ENCODE data around the gene CRYGN.

The CRYGN gene

DNA sequence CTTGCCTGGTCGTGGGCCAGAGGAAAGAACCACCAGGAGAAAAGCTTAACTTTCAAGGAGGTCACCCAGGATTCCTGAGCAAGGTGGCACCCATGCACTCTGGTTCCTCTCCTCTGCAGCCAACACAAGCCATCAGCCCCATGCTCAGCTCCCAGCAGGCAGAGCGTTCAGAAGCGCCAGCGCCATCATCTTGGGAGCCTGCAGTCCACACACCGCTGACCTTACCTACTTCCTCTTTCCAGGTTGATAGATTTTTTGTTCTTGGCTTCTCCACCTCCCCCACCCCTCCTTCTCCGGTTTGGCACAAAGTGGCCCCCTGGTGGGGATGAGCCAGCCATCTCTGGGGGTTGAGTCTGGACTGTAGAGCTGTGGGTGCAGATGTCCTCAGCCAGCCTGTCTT, 28.4 kb downstream of the CRYGN start:
- TF ChIP-seq FOXP2 (optimal IDR thresholded peaks at IDR 0.05; ENCODE audit: borderline replicate concordance, extremely low read depth, extremely low read length, insufficient read depth), result no peak
- no peak for TF ChIP-seq SIN3A (IDR thresholded peaks at IDR 0.05; ENCODE audit: borderline replicate concordance, insufficient read depth, low read length)
- TF ChIP-seq, protein P1, sequence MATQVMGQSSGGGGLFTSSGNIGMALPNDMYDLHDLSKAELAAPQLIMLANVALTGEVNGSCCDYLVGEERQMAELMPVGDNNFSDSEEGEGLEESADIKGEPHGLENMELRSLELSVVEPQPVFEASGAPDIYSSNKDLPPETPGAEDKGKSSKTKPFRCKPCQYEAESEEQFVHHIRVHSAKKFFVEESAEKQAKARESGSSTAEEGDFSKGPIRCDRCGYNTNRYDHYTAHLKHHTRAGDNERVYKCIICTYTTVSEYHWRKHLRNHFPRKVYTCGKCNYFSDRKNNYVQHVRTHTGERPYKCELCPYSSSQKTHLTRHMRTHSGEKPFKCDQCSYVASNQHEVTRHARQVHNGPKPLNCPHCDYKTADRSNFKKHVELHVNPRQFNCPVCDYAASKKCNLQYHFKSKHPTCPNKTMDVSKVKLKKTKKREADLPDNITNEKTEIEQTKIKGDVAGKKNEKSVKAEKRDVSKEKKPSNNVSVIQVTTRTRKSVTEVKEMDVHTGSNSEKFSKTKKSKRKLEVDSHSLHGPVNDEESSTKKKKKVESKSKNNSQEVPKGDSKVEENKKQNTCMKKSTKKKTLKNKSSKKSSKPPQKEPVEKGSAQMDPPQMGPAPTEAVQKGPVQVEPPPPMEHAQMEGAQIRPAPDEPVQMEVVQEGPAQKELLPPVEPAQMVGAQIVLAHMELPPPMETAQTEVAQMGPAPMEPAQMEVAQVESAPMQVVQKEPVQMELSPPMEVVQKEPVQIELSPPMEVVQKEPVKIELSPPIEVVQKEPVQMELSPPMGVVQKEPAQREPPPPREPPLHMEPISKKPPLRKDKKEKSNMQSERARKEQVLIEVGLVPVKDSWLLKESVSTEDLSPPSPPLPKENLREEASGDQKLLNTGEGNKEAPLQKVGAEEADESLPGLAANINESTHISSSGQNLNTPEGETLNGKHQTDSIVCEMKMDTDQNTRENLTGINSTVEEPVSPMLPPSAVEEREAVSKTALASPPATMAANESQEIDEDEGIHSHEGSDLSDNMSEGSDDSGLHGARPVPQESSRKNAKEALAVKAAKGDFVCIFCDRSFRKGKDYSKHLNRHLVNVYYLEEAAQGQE (IDR thresholded peaks at IDR 0.05; ENCODE audit: insufficient read depth in 1 of 2, low read depth in 2 of 2, low read length in 2 of 2), result no peak
- no peak for TF ChIP-seq POLR2AphosphoS5 (IDR thresholded peaks at IDR 0.05; ENCODE audit: low read depth, low read length)
- TF ChIP-seq TAF1 (IDR thresholded peaks at IDR 0.05; ENCODE audit: borderline replicate concordance, insufficient read depth, low read length), result no peak

DNA sequence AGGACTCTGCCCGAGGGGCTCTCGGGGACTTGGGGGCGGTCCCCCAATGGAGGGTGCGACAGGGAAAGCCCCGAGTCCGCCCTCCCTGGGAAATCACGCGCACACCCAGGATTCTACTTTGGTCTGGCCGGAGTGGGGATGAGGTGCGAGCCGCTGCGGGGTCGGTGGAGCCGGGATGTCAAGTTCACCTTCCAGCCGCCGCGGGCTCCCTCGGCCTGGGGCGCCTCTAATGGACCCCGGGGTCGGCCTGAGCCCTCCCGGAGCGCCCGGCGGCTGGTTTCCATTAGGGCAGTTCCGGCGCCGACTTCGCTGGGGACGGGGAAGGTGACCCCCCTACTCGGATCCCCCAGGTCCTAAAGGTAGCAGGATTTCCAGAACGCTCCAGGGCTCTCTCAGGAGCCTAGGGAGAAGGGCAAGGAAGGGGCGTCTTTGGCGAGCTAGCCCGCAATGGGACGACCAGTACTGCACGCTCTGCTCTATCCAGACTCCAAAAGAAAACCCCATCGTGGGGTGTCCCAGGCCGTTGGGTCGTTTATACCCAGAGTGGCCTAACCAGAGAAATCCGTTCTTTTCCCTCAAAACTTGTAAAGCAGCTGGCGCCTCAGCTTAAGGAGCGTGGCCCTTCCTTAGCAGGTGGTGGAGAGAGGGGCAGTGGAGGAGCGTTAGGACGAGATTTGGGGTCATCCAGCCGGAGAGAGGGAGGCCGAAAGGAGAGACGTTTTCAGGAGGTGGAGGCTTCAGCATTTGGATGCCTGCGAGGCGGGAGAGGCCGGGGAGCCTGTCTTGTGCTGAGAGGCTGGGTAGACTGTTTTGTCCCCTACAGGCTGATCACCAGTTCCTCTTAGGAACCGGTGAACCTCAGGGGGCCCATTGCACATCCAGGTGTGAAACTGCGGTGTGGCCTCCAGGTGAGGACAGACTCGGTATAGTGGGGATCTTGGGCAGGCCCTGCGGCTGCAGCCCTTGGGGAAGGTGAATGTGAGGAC, 29.2 kb downstream of the CRYGN start:
- TF ChIP-seq, protein P1 (IDR thresholded peaks at IDR 0.05; ENCODE audit: insufficient read depth in 1 of 2, low read depth in 2 of 2, low read length in 2 of 2), result no peak
- TF ChIP-seq POLR2AphosphoS5 (IDR thresholded peaks at IDR 0.05; ENCODE audit: low read depth, low read length) (no peak), FOXP2 (optimal IDR thresholded peaks at IDR 0.05; ENCODE audit: borderline replicate concordance, extremely low read depth, extremely low read length, insufficient read depth) (no peak), SIN3A (IDR thresholded peaks at IDR 0.05; ENCODE audit: borderline replicate concordance, insufficient read depth, low read length) (no peak), TAF1 (IDR thresholded peaks at IDR 0.05; ENCODE audit: borderline replicate concordance, insufficient read depth, low read length) (no peak)

DNA sequence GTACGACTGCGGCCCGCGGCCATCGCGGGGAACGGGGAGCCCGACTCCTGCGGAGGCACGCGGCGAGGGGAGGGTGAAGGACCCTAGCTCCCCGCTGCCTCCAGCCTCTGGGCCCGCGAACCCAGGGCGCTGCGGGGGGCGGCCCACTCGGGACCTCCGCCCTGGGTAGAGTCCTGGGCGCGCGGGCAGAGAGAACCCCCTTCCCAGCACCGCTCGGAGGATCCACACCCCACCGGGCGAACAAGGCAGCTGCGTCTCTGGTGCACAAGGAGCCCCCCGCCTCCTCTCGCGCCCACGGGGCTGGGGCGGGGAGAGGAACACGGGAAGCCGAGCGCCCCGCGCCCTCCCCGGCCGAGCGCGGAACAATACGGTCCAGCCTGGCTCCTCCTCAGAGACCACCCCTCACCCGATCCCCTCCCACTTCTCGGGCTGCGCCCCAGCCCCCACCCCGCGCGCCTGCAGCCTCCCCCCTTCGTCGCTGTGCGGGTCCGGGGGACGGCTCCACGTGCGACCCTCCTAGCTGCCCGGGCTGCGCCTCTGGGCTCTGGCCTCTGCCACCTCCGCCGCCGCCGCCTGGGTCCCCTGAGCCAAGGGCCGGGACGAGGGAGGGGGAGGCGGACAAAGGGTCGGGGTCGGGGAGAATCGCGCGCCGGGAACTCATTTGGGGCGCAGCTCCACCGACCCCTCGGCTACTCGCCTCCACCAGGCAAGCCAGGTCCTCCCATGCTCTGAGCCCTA, 30.1 kb downstream of the CRYGN start, which contains the start of gene WDR86:
WDR86 (minus strand) TSS at position 372 of the 738 bp plus-strand sequence. CDS start 449 bp downstream, outside the sequence.
- TF ChIP-seq, protein P1 (IDR thresholded peaks at IDR 0.05; ENCODE audit: insufficient read depth in 1 of 2, low read depth in 2 of 2, low read length in 2 of 2), result no peak
- TF ChIP-seq SIN3A (IDR thresholded peaks at IDR 0.05; ENCODE audit: borderline replicate concordance, insufficient read depth, low read length) (no peak), TAF1 (IDR thresholded peaks at IDR 0.05; ENCODE audit: borderline replicate concordance, insufficient read depth, low read length) (no peak), POLR2AphosphoS5 (IDR thresholded peaks at IDR 0.05; ENCODE audit: low read depth, low read length) (no peak), FOXP2 (optimal IDR thresholded peaks at IDR 0.05; ENCODE audit: borderline replicate concordance, extremely low read depth, extremely low read length, insufficient read depth) (no peak)

DNA sequence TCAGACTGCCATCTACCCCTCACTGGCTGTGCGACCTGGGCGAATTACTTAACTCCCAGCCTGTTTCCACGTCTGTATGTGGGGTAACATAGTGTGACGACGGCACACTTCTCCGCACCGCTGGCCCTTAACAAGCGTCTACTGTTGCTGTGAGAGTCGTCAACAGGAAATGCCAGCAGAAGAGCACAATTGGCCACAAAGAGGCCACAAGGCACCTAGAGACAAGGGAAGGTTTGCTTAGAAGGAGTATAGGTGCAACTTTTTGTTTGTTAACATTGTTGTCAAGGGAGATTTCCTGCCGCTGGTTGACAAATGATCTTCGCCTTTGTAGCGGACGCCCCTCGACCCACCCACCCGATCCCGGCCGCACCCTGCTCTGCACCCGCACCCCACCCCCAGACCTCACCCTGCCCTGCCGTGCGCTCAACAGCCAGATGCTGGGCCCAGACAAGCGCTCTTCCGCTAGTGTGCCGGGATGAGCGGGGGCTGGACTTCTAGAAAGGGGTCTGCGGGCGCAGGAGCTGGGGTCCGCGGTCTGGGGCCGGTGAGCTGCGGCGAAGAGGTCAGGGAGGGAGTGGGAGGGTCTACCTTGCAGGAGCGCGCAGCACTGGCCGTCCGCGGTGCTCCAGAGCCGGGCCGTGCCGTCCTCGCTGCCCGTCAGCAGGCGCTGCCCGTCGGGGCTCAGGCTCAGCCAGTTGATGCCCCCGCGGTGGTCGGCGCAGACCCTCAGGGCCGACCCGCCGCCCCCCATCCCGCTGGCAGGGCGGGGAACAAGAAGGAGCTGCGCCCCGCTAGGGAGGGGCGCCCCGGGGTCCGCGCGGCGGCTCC, 30.9 kb downstream of the CRYGN start:
- no peak for TF ChIP-seq SIN3A (IDR thresholded peaks at IDR 0.05; ENCODE audit: borderline replicate concordance, insufficient read depth, low read length)
- TF ChIP-seq TAF1 (IDR thresholded peaks at IDR 0.05; ENCODE audit: borderline replicate concordance, insufficient read depth, low read length), result no peak
- no peak for TF ChIP-seq FOXP2 (optimal IDR thresholded peaks at IDR 0.05; ENCODE audit: borderline replicate concordance, extremely low read depth, extremely low read length, insufficient read depth)

DNA sequence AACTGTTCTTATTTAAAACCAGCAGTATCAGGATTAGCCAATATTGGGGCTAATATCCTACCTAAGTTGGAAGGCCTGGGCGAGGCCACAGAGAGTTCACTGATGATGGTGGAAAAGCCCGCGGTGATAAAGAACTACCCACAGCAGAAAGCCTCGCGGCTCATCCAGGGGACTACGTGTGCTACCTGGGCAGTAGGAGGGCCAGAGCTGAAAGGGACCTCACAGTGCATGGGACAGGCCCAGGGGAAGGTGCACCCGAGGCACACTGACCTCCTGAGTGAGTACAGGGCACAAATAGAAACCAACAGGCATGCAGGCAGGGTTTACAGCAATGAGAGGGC, 31.5 kb downstream of the CRYGN start:
- TF ChIP-seq POLR2AphosphoS5 (IDR thresholded peaks at IDR 0.05; ENCODE audit: low read depth, low read length) (no peak), TAF1 (IDR thresholded peaks at IDR 0.05; ENCODE audit: borderline replicate concordance, insufficient read depth, low read length) (no peak), SIN3A (IDR thresholded peaks at IDR 0.05; ENCODE audit: borderline replicate concordance, insufficient read depth, low read length) (no peak), FOXP2 (optimal IDR thresholded peaks at IDR 0.05; ENCODE audit: borderline replicate concordance, extremely low read depth, extremely low read length, insufficient read depth) (no peak)
- TF ChIP-seq, protein P1 (IDR thresholded peaks at IDR 0.05; ENCODE audit: insufficient read depth in 1 of 2, low read depth in 2 of 2, low read length in 2 of 2), result no peak
